ENCODE measurements around the gene NDUFA5.

GRCh38 chr7:123533553-123533917, 24.1 kb downstream of the NDUFA5 start:
- TF ChIP-seq CTCF (IDR thresholded peaks at IDR 0.05): no peak
- no peak for TF ChIP-seq EZH2phosphoT487 (IDR thresholded peaks at IDR 0.05)
- TF ChIP-seq EZH2 (IDR thresholded peaks at IDR 0.05): no peak

Measured in neural progenitor cell (in vitro differentiated cells).